ENCODE results near the gene TTC31. TPM values are rescaled to one million over a fixed set of nuclear protein-coding genes. Genes with fewer than 3 reads are reported as not detected.
"Not testable (repeated sequence)": the region's sequence is repeated elsewhere in the genome, so short reads cannot be mapped to it uniquely, and the experiment has no call there.

Gene TTC31
- total RNA-seq, 2 experiments from 2014 or later, result 20.3 to 21.9 TPM

DNA sequence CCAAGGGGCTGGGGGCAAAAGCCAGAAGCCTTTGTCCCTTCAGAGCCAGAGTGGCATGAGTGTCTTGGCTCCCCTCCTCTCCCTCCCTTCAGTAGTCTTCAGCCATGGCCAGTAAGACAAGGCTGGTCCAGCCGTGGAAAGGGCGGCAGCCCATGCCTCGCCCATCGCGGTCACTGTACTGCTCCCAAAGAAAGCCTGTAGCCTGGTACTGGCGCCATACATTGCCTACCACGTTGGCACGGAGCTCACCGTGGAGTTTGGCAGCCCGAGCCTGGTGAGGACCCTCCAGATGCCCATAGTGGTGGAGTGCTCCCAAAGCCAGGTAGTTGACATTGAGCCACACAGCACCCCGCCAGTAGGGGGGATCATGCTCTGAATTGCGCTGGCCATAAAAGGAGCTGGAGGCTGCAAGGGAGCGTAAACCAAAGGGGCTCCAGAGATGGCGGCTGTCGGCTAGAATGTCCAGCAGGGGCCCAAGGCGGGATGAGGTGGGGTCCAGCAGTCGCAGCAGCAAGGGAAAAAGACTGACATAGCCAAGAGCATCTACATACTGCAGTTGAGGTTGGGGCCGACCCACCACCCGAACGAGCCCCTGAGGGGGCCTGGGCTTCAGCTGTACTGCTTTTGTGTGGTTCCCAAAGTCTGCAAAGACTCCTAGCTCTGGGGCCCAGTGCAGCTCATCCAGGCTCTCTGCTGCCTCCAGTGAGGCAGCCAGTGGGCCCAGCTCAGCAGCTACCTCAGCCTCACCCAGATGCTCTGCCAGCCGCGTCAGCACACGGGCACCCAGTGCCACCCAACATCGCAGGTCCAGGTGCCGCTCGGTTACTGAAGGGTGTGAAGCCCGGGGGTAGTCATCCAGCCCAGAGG, 21.5 kb upstream of the TTC31 start:
- H3K9me3 Mint-ChIP-seq, result no peaks in the 10 kb centered on the region
- ChIA-PET CTCF (interaction anchor here (0.7 to 2.5 kb wide), 4 partner anchors 9 to 71 kb away, joined by 3 to 8 read pairs (median 4); partner anchors contain the start of gene MRPL53), POLR2A (interaction anchor here (0.8 to 3.6 kb wide), 3 partner anchors 10 to 11 kb away, joined by 3 to 25 read pairs (median 5); partner anchors contain the start of gene MRPL53)
- intact Hi-C loops (cut with micrococcal nuclease), result loop anchor here (2.0 kb wide), 1 partner anchor 15 kb away; no protein-coding TSS in a partner anchor
- no peaks in the 10 kb centered on the region for H3K27me3 Mint-ChIP-seq
- DNase-seq, result peak; percentile 49
- no peak overlapping the region for H3K4me3 Mint-ChIP-seq
- H3K36me3 Mint-ChIP-seq (ENCODE audit: low read depth), result peaks cover 16% of the 10 kb centered on the region
- H3K4me1 Mint-ChIP-seq (ENCODE audit: low read depth), result peaks cover 33% of the 10 kb centered on the region
- TF ChIP-seq, protein P1, sequence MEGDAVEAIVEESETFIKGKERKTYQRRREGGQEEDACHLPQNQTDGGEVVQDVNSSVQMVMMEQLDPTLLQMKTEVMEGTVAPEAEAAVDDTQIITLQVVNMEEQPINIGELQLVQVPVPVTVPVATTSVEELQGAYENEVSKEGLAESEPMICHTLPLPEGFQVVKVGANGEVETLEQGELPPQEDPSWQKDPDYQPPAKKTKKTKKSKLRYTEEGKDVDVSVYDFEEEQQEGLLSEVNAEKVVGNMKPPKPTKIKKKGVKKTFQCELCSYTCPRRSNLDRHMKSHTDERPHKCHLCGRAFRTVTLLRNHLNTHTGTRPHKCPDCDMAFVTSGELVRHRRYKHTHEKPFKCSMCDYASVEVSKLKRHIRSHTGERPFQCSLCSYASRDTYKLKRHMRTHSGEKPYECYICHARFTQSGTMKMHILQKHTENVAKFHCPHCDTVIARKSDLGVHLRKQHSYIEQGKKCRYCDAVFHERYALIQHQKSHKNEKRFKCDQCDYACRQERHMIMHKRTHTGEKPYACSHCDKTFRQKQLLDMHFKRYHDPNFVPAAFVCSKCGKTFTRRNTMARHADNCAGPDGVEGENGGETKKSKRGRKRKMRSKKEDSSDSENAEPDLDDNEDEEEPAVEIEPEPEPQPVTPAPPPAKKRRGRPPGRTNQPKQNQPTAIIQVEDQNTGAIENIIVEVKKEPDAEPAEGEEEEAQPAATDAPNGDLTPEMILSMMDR (IDR thresholded peaks at IDR 0.05), result peak; percentile 6
- H3K27ac Mint-ChIP-seq, result no peak overlapping the region
- no peak for ATAC-seq

- DNase-seq, result no peak
- no peak overlapping the region for H3K27ac Mint-ChIP-seq
- peaks cover 12% of the 10 kb centered on the region for H3K36me3 Mint-ChIP-seq (ENCODE audit: low read depth)
- H3K4me1 Mint-ChIP-seq (ENCODE audit: low read depth), result peaks cover 26% of the 10 kb centered on the region
- TF ChIP-seq, protein P1 (IDR thresholded peaks at IDR 0.05), result no peak
- intact Hi-C loops (cut with micrococcal nuclease), result loop anchor here (2.0 kb wide), 1 partner anchor 15 kb away; no protein-coding TSS in a partner anchor
- no peak for ATAC-seq
- ChIA-PET CTCF (interaction anchor here (0.7 to 2.5 kb wide), 5 partner anchors 10 to 70 kb away, joined by 3 to 8 read pairs (median 3); partner anchors contain the start of gene MRPL53), POLR2A (interaction anchor here (0.8 to 1.1 kb wide), 3 partner anchors 9 to 11 kb away, joined by 3 to 5 read pairs (median 3); partner anchors contain the start of gene MRPL53)
- no peaks in the 10 kb centered on the region for H3K27me3 Mint-ChIP-seq
- no peaks in the 10 kb centered on the region for H3K9me3 Mint-ChIP-seq
- H3K4me3 Mint-ChIP-seq, result no peak overlapping the region
Observed at GRCh38 chr2:74462054-74462785, 20.7 kb upstream of the TTC31 start.

- ATAC-seq (no peak), DNase-seq (no peak)
- ChIA-PET POLR2A (interaction anchor here (1.1 kb wide), 1 partner anchor 10 kb away, joined by 3 read pairs; the partner anchor contains the start of gene MRPL53), CTCF (interaction anchor here (1.3 to 2.5 kb wide), 2 partner anchors 9 to 13 kb away, joined by 3 to 8 read pairs; partner anchors contain the start of gene MRPL53)
- Mint-ChIP-seq H3K36me3 (ENCODE audit: low read depth) (peaks cover 11% of the 10 kb centered on the region), H3K27me3 (no peaks in the 10 kb centered on the region), H3K27ac (no peak overlapping the region), H3K4me3 (peak overlapping the region; percentile 63), H3K4me1 (ENCODE audit: low read depth) (peaks cover 25% of the 10 kb centered on the region), H3K9me3 (no peaks in the 10 kb centered on the region)
- TF ChIP-seq, protein P1 (IDR thresholded peaks at IDR 0.05), result no peak
- intact Hi-C loops (cut with micrococcal nuclease), result loop anchor here (2.0 kb wide), 1 partner anchor 14 kb away; no protein-coding TSS in a partner anchor
Observed at GRCh38 chr2:74462786-74463105, 20.1 kb upstream of the TTC31 start.

- ATAC-seq, result peak; percentile 6
- Mint-ChIP-seq H3K27ac (peak overlapping the region; percentile 83), H3K27me3 (no peaks in the 10 kb centered on the region), H3K4me1 (ENCODE audit: low read depth) (peaks cover 23% of the 10 kb centered on the region), H3K36me3 (ENCODE audit: low read depth) (peaks cover 11% of the 10 kb centered on the region), H3K4me3 (peak overlapping the region; percentile 99), H3K9me3 (no peaks in the 10 kb centered on the region)
- DNase-seq, result no peak
- intact Hi-C loops (cut with micrococcal nuclease), result no loop called here
- TF ChIP-seq, protein P1 (IDR thresholded peaks at IDR 0.05), result no peak
- POLR2A ChIA-PET, result interaction anchor here (0.5 to 2.2 kb wide), 7 partner anchors 8 to 46 kb away, joined by 3 to 13 read pairs (median 6); partner anchors contain the start of genes CCDC142, INO80B, MRPL53 and TTC31
- CTCF ChIA-PET, result interaction anchor here (1.0 to 2.4 kb wide), 3 partner anchors 9 to 18 kb away, joined by 4 to 9 read pairs (median 6); partner anchors contain the start of genes CCDC142, INO80B and TTC31
Observed at GRCh38 chr2:74464406-74464805, 18.5 kb upstream of the TTC31 start.

- ATAC-seq; H3K9me3 Mint-ChIP-seq; intact Hi-C loops (cut with micrococcal nuclease); DNase-seq; H3K27me3 Mint-ChIP-seq: not testable (repeated sequence)
- peaks cover 19% of the 10 kb centered on the region for H3K4me1 Mint-ChIP-seq (ENCODE audit: low read depth)
- ChIA-PET POLR2A (interaction anchor here (1.0 to 3.2 kb wide), 3 partner anchors 11 to 14 kb away, joined by 3 to 25 read pairs (median 4); partner anchors contain the start of gene WBP1), CTCF (interaction anchor here (1.3 to 2.7 kb wide), 3 partner anchors 9 to 14 kb away, joined by 5 to 35 read pairs (median 8); partner anchors contain the start of genes CCDC142 and TTC31)
- peak overlapping the region; percentile 58 for H3K4me3 Mint-ChIP-seq
- peak overlapping the region; percentile 76 for H3K27ac Mint-ChIP-seq
- H3K36me3 Mint-ChIP-seq (ENCODE audit: low read depth), result peaks cover 22% of the 10 kb centered on the region
Observed at GRCh38 chr2:74470742-74471141, 12.1 kb upstream of the TTC31 start.

All from activated CD8-positive, alpha-beta T cell treated with anti-CD3 and anti-CD28 coated beads for 36 hours (primary cell).